K562 (cell line): ENCODE data around the gene GABPB2. TPM values are rescaled to one million over a fixed set of nuclear protein-coding genes. Genes with fewer than 3 reads are reported as not detected.
A peak's percentile ranks its signal among the peaks of the same experiment; 100 is the strongest.

Source experiments
- ATF6 ChIP-seq: sonication (generic); formaldehyde crosslinking; IDR thresholded peaks from 2 replicates; pipeline ENCODE4 v1.4.0; 2020; ENCODE audit warnings: mild to moderate bottlenecking, missing genetic modification reagents
- BRD9 ChIP-seq: fragments of 450-650 bp; IDR thresholded peaks from 2 replicates; pipeline ENCODE4 v1.6.1; 2018; ENCODE audit warnings: low read depth; ENCODE audit not compliant: partially characterized antibody
- CCAR2 ChIP-seq: fragments of 200-400 bp; formaldehyde crosslinking; IDR thresholded peaks from 2 replicates; pipeline ENCODE4 v1.6.1; 2017; ENCODE audit warnings: mild to moderate bottlenecking, low read depth, low read length
- E4F1 ChIP-seq: fragments of 250-450 bp; sonication (Bioruptor Pico); IDR thresholded peaks from 2 replicates; pipeline ENCODE4 v1.5.0; 2021; ENCODE audit warnings: mild to moderate bottlenecking, borderline replicate concordance
- HNRNPLL ChIP-seq: fragments of 200-400 bp; formaldehyde crosslinking; IDR thresholded peaks from 2 replicates; pipeline ENCODE4 v1.6.1; 2017; ENCODE audit warnings: low read length, low read depth, mild to moderate bottlenecking; ENCODE audit not compliant: poor library complexity, severe bottlenecking
- POLR2A ChIP-seq: fragments of 450-650 bp; conservative IDR thresholded peaks from 2 replicates; pipeline ENCODE4 v1.6.1; 2016
- POLR3A ChIP-seq: IDR thresholded peaks from 2 replicates; pipeline ENCODE4 v1.6.1; 2011; ENCODE audit warnings: borderline replicate concordance, mild to moderate bottlenecking, moderate library complexity; ENCODE audit not compliant: insufficient read length, insufficient read depth; ENCODE audit errors: extremely low read depth
- USF2 ChIP-seq: sonication (generic); formaldehyde crosslinking; IDR thresholded peaks from 2 replicates; pipeline ENCODE4 v1.5.0; 2020; ENCODE audit warnings: missing genetic modification reagents
- ZC3H4 ChIP-seq: sonication (generic); formaldehyde crosslinking; IDR thresholded peaks from 2 replicates; pipeline ENCODE4 v1.9.0; 2021; ENCODE audit warnings: missing genetic modification reagents, borderline replicate concordance
- polyA plus RNA-seq, 8 experiments: library from polyadenylated mRNA; depleted of rRNA in 4 of 8; stranded (reverse) in 5 of 8; unstranded in 3 of 8; fragments of >200 nt; fragmentation: Nextera tagmentation in 2 of 8; fragmentation: Illumina TruSeq in 1 of 8; extraction: Ambion mirVana in 2 of 8; extraction: Trizol in 1 of 8; gene quantifications; 2 replicates each; pipeline versions ENCODE4 v1.2.1 to v1.2.3, GENCODE V29; 2011 to 2014; ENCODE audit warnings: inconsistent platforms in 1 of 8, missing spikeins in 1 of 8
- total RNA-seq, 7 experiments: library from RNA; depleted of rRNA in 6 of 7; stranded (reverse); fragments of >200 nt in 6 of 7; fragmentation: Illumina TruSeq in 2 of 7; extraction: Trizol in 2 of 7; gene quantifications; 2 replicates each; pipeline versions ENCODE4 v1.2.1 to v1.2.3, GENCODE V29; 2011 to 2021; ENCODE audit warnings: low replicate concordance in 1 of 7

The GABPB2 gene
- total and polyA plus RNA-seq, 9 of the 15 experiments (the other 6 are each of a cell fraction or from before 2014, with no cell fraction given), result 2.2 to 13.3 (median 6.1) TPM

- TF ChIP-seq POLR2A (peak; percentile 15; the same call in 1 of the 2 replicates), ATF6 (no peak), CCAR2 (no peak), ZC3H4 (CRISPR knock-in tag) (no peak), BRD9 (no peak), HNRNPLL (no peak), E4F1 (CRISPR knock-in tag) (no peak), POLR3A (no peak), USF2 (CRISPR knock-in tag) (no peak)
- TF ChIP-seq, all 486 proteins: peak for 2
These were observed 34.2 kb upstream of the GABPB2 start, which contains the start of gene BNIPL (continued) for GRCh38 chr1:151036356-151036755.
